H9 (cell line): ENCODE results near the gene PTGFR. TPM values are rescaled to one million over a fixed set of nuclear protein-coding genes. Genes with fewer than 3 reads are reported as not detected.

ENCODE experiments used
- DNase-seq: peaks from one replicate; pipeline ENCODE4 v3.0.0-alpha.2; 2017
- H2AFZ ChIP-seq: one replicate; pipeline ENCODE4 v1.6.1; 2013; ENCODE audit warnings: mild to moderate bottlenecking, low read length, control low read depth, moderate library complexity
- H2AK5ac ChIP-seq: 2 replicates; pipeline ENCODE4 v1.6.1; 2013; ENCODE audit warnings: low read length, control low read depth, mixed read lengths; ENCODE audit not compliant: insufficient read length
- H2BK120ac ChIP-seq: one replicate; pipeline ENCODE4 v1.6.1; 2013; ENCODE audit warnings: low read depth, mild to moderate bottlenecking, low read length, control low read depth, inconsistent platforms; ENCODE audit not compliant: poor library complexity, severe bottlenecking
- H2BK12ac ChIP-seq: 2 replicates; pipeline ENCODE4 v1.6.1; 2013; ENCODE audit warnings: low read length, control low read depth, mixed read lengths, low read depth; ENCODE audit not compliant: insufficient read length
- H2BK15ac ChIP-seq: 2 replicates; pipeline ENCODE4 v1.6.1; 2013; ENCODE audit warnings: low read depth, low read length, control low read depth
- H2BK20ac ChIP-seq: one replicate; pipeline ENCODE4 v1.6.1; 2013; ENCODE audit warnings: low read depth, mild to moderate bottlenecking, low read length, control low read depth, inconsistent platforms; ENCODE audit not compliant: poor library complexity, severe bottlenecking
- H2BK5ac ChIP-seq: 2 replicates; pipeline ENCODE4 v1.6.1; 2013; ENCODE audit warnings: low read length, control low read depth, mixed read lengths; ENCODE audit not compliant: insufficient read length
- H3K14ac ChIP-seq: 2 replicates; pipeline ENCODE4 v1.6.1; 2013; ENCODE audit warnings: low read length, control low read depth; ENCODE audit not compliant: insufficient read depth
- H3K18ac ChIP-seq: 2 replicates; pipeline ENCODE4 v1.6.1; 2013; ENCODE audit warnings: low read depth, mild to moderate bottlenecking, mixed read lengths, low read length, control low read depth; ENCODE audit not compliant: insufficient read length
- H3K23ac ChIP-seq: 2 replicates; pipeline ENCODE4 v1.6.1; 2013; ENCODE audit warnings: low read length, control low read depth, mixed read lengths, low read depth; ENCODE audit not compliant: insufficient read length
- H3K23me2 ChIP-seq: 2 replicates; pipeline ENCODE4 v1.6.1; 2013; ENCODE audit warnings: low read depth, mild to moderate bottlenecking, mixed read lengths, low read length, control low read depth; ENCODE audit not compliant: insufficient read length, poor library complexity, severe bottlenecking
- H3K27ac ChIP-seq: 2 replicates; pipeline ENCODE4 v1.5.1; 2013; ENCODE audit warnings: low read length, control low read depth, mixed read lengths, low read depth; ENCODE audit not compliant: insufficient read length
- H3K27me3 ChIP-seq: 2 replicates; pipeline ENCODE4 v1.6.1; 2013; ENCODE audit warnings: low read length, control low read depth, inconsistent platforms; ENCODE audit not compliant: insufficient read depth
- H3K4ac ChIP-seq: 2 replicates; pipeline ENCODE4 v1.6.1; 2013; ENCODE audit warnings: low read depth, mild to moderate bottlenecking, control low read depth, inconsistent platforms, low read length, moderate library complexity
- H3K4me1 ChIP-seq: 2 replicates; pipeline ENCODE4 v1.6.1; 2013; ENCODE audit warnings: low read length, control low read depth, inconsistent platforms; ENCODE audit not compliant: insufficient read depth
- H3K4me2 ChIP-seq: 2 replicates; pipeline ENCODE4 v1.6.1; 2013; ENCODE audit warnings: low read length, control low read depth, mixed read lengths; ENCODE audit not compliant: insufficient read length, insufficient read depth
- H3K56ac ChIP-seq: 2 replicates; pipeline ENCODE4 v1.6.1; 2013; ENCODE audit warnings: low read depth, mild to moderate bottlenecking, mixed read lengths, low read length, control low read depth; ENCODE audit not compliant: insufficient read length
- H3K79me1 ChIP-seq: 2 replicates; pipeline ENCODE4 v1.6.1; 2013; ENCODE audit warnings: low read depth, mild to moderate bottlenecking, moderate library complexity, low read length, control low read depth, inconsistent platforms; ENCODE audit not compliant: insufficient read depth, poor library complexity, severe bottlenecking
- H3K79me2 ChIP-seq: 2 replicates; pipeline ENCODE4 v1.6.1; 2013; ENCODE audit warnings: low read length, control low read depth, inconsistent platforms; ENCODE audit not compliant: insufficient read depth
- H3K9ac ChIP-seq: 2 replicates; pipeline ENCODE4 v1.6.1; 2013; ENCODE audit warnings: low read length, control low read depth, mixed read lengths; ENCODE audit not compliant: insufficient read length; ENCODE audit errors: extremely low read depth
- H3K9me3 ChIP-seq: one replicate; pipeline ENCODE4 v1.6.1; 2013; ENCODE audit warnings: low read depth, low read length, inconsistent platforms; ENCODE audit not compliant: control insufficient read depth
- H3T11ph ChIP-seq: one replicate; pipeline ENCODE4 v1.6.1; 2013; ENCODE audit warnings: mild to moderate bottlenecking, low read length, control low read depth, inconsistent platforms
- H4K20me1 ChIP-seq: one replicate; pipeline ENCODE4 v1.6.1; 2013; ENCODE audit not compliant: control insufficient read depth, insufficient read length, insufficient read depth
- H4K5ac ChIP-seq: 2 replicates; pipeline ENCODE4 v1.6.1; 2013; ENCODE audit warnings: low read depth, mild to moderate bottlenecking, mixed read lengths, low read length, control low read depth; ENCODE audit not compliant: insufficient read length
- H4K8ac ChIP-seq: replicated peaks from 2 replicates; pipeline ENCODE4 v1.6.1; 2013; ENCODE audit warnings: low read length, control low read depth, mixed read lengths, low read depth; ENCODE audit not compliant: insufficient read length
- H4K91ac ChIP-seq: 2 replicates; pipeline ENCODE4 v1.6.1; 2013; ENCODE audit warnings: low read depth, mild to moderate bottlenecking, moderate library complexity, mixed read lengths, low read length, control low read depth; ENCODE audit not compliant: insufficient read length
- H3K27ac Mint-ChIP-seq, 3 experiments: 2 replicates in 2 of 3; 3 replicates in 1 of 3; pipeline ENCODE4 v1.8.0; 2020 to 2021; ENCODE audit warnings: mixed read lengths in 3 of 3, mild to moderate bottlenecking in 1 of 3, moderate library complexity in 1 of 3
- H3K27me3 Mint-ChIP-seq: 2 replicates; pipeline ENCODE4 v1.8.0; 2021; ENCODE audit warnings: low read depth, mild to moderate bottlenecking, moderate library complexity, mixed read lengths
- H3K36me3 Mint-ChIP-seq, 3 experiments: 2 replicates in 2 of 3; 3 replicates in 1 of 3; pipeline ENCODE4 v1.8.0; 2020 to 2021; ENCODE audit warnings: low read depth in 3 of 3, mixed read lengths in 3 of 3; ENCODE audit not compliant: insufficient read depth in 1 of 3
- H3K4me1 Mint-ChIP-seq, 2 experiments: 2 replicates each; pipeline ENCODE4 v1.8.0; 2020; ENCODE audit warnings: mixed read lengths in 2 of 2
- H3K4me3 Mint-ChIP-seq, 2 experiments: 2 replicates in 1 of 2; 3 replicates in 1 of 2; pipeline ENCODE4 v1.8.0; 2020 to 2021; ENCODE audit warnings: mild to moderate bottlenecking in 2 of 2, mixed read lengths in 2 of 2, moderate library complexity in 1 of 2
- H3K9me3 Mint-ChIP-seq, 2 experiments: 2 replicates in 1 of 2; 3 replicates in 1 of 2; pipeline ENCODE4 v1.8.0; 2020; ENCODE audit warnings: mild to moderate bottlenecking in 2 of 2, mixed read lengths in 2 of 2, moderate library complexity in 1 of 2
- CTCF ChIP-seq: fragments of 200-600 bp; sonication (generic); conservative IDR thresholded peaks from 3 replicates; pipeline ENCODE4 v1.8.0; 2021; ENCODE audit warnings: antibody characterized with exemption, mild to moderate bottlenecking
- total RNA-seq: library from RNA; stranded (reverse); gene quantifications from 2 replicates; pipeline ENCODE4 v1.2.1, GENCODE V29; 2021

Gene PTGFR
- total RNA-seq, 1 experiment from 2014 or later, result not detected

GRCh38 chr1:78559680-78560079 lies 68.9 kb downstream of the PTGFR start:
- no peaks in the 10 kb centered on the region for H3K23me2 ChIP-seq
- H3K18ac ChIP-seq, result no peak overlapping the region
- no peak overlapping the region for H4K5ac ChIP-seq
- H2BK12ac ChIP-seq, result no peak overlapping the region
- H3K9me3 Mint-ChIP-seq, result peaks cover 13 to 21% of the 10 kb centered on the region in 2 experiments
- no peak overlapping the region for H3K9ac ChIP-seq
- H3K23ac ChIP-seq, result no peak overlapping the region
- no peak overlapping the region for H2BK15ac ChIP-seq
- H3T11ph ChIP-seq, result no peak overlapping the region
- DNase-seq, result no peak
- H2AK5ac ChIP-seq, result no peak overlapping the region
- peaks cover 0 to 2% (median 0%) of the 10 kb centered on the region in 3 experiments; a peak in 3 of 7 replicates for H3K36me3 Mint-ChIP-seq
- H3K27ac ChIP-seq, result no peak overlapping the region
- no peak overlapping the region for H2BK120ac ChIP-seq
- H3K79me1 ChIP-seq, result no peaks in the 10 kb centered on the region
- no peaks in the 10 kb centered on the region for H3K9me3 ChIP-seq
- H3K79me2 ChIP-seq, result no peaks in the 10 kb centered on the region
- no peak overlapping the region for H2BK20ac ChIP-seq
- no peaks in the 10 kb centered on the region for H3K27me3 ChIP-seq
- no peak for TF ChIP-seq CTCF
- no peaks in the 10 kb centered on the region for H3K4me1 Mint-ChIP-seq
- H3K4ac ChIP-seq, result no peak overlapping the region
- H3K14ac ChIP-seq, result no peak overlapping the region
- no peak overlapping the region for H3K56ac ChIP-seq
- no peak overlapping the region for H3K4me2 ChIP-seq
- no peak overlapping the region for H4K91ac ChIP-seq
- no peaks in the 10 kb centered on the region for H3K4me1 ChIP-seq
- H4K20me1 ChIP-seq, result no peaks in the 10 kb centered on the region
- peaks cover 5% of the 10 kb centered on the region; the same call in 1 of the 2 replicates for H3K27me3 Mint-ChIP-seq
- H3K4me3 Mint-ChIP-seq, result no peak overlapping the region
- no peak overlapping the region for H2AFZ ChIP-seq
- no peak overlapping the region for H2BK5ac ChIP-seq
- H3K27ac Mint-ChIP-seq, result no peak overlapping the region
- no peak overlapping the region for H4K8ac ChIP-seq
